NCI-H774 (cell line): ENCODE data around the gene WDR26.
"Not testable (repeated sequence)": the region's sequence is repeated elsewhere in the genome, so short reads cannot be mapped to it uniquely, and the experiment has no call there.

ENCODE experiments used
- DNase-seq: peaks from one replicate; lab custom pipeline; 2025; lab: John Stamatoyannopoulos, UW

WDR26 gene

DNA sequence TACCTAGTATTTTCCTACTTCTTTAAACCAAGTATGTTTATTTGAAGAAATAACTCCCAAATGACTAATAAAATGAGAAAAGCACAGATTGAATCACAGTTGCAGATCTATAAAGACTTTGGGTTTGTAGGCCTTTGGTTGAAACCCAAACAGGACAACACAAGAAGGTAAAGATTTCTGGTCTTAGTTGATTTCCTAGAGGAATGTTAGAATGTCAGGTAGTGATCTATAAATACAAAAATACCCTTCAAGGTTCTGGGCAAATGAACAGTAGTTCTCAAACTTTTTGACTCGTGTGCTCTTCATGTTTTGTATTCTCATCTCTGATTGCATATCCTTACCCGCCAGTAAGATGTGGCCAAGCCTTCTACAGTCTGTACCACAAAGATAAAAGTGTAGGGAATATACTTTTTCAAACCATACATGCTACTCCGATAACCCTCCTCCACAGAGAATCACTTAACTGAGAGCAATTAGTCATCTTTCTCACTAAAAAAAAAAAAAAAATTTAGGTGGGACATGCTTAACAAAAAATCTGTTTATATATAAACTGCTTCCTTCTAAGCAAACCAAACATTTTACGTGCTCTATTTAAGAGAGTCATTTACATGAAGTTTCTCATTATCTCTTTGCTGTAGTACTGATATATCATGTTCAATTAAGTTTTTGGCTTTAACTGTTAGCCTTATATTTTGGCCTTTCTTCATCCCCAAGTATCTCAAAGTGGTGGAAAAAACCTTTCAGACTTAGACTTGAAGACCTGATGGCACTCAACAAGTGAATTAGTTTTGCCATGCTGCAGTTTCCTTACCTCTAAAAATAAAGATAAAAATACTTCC is 42.0 kb downstream of the WDR26 start:
- DNase-seq = no peak

DNA sequence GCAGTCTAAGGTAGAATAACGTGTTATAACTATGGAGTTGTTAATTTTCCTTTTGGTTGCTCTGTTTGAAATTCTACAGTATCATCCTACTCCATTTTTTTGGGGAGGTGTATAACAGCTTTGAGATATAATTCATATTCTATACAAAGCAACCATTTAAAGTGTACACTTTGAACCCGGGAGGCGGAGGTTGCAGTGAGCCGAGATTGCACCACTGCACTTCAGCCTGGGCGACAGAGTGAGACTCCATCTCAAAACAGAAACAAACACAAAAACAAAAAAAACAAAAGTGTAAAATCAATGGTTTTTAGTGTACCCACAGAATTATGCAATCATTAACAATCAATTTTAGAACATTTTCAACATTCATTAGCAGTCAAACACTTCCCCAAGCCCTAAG is 44.1 kb downstream of the WDR26 start:
- no peak for DNase-seq

DNA sequence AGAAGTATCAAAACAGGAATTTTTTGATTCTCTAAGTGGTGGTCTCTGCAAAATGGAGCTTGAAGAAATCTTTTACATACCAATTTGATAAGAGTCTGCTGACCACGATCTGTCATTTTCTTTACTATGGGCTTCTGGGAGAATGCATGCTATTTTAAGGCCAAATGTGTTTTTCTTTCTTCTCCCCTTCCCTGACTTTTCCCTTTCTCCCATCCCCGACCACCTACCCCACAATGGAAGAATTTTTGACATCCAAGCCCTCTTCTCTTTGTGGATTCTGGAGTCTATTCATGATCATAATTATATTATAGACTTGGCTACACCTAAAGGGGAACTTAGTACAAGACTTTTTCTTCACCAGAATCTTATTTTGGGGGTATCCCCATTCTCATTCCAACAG is 46.7 kb downstream of the WDR26 start:
- no peak for DNase-seq

DNA sequence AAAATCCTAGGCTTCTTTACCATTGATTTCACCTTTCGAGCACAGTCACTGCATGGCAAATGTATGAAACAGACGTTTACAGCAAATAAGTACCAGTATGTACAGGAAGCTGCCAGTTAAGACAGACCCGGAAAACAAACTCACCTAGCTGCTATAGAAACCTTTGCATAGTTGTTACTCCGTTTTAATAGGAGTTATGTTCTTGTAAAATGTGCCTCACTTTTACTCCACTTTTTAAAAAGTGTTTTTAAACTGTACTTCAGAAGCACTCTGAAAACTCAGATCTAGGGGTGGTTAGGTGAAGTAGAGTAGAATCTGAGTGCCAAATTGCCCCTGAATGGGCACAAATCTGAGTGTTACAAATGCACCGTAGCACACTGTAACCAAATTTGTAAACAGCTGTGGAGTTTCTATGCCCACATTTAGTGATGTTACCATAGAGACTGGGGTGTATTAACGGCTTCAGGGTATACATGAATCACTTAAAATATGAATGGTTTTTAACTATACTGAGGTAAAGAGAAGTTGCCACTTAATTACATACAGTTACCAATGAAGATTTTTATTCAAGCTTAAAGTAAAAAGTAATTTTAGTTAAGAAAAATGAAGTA is 47.2 kb downstream of the WDR26 start:
- DNase-seq = no peak

DNA sequence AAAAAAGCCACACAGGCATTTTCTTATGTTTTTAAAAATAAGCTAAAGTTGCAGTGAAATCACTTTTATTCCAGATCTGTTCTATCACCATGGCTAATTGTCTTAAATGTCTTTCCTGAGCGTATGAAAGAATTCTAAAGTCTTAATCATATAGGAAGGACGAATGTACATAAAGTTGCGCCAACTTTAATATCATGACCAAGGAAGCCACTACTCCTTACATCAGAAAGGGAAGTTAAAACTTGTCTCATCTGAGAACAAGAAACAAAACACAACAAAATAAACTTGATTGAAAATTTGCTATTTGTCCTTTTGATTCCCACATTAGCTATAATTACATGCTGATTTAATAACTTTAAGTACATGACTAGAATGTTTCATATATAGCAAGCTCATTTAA is 51.4 kb downstream of the WDR26 start:
- no peak for DNase-seq

DNA sequence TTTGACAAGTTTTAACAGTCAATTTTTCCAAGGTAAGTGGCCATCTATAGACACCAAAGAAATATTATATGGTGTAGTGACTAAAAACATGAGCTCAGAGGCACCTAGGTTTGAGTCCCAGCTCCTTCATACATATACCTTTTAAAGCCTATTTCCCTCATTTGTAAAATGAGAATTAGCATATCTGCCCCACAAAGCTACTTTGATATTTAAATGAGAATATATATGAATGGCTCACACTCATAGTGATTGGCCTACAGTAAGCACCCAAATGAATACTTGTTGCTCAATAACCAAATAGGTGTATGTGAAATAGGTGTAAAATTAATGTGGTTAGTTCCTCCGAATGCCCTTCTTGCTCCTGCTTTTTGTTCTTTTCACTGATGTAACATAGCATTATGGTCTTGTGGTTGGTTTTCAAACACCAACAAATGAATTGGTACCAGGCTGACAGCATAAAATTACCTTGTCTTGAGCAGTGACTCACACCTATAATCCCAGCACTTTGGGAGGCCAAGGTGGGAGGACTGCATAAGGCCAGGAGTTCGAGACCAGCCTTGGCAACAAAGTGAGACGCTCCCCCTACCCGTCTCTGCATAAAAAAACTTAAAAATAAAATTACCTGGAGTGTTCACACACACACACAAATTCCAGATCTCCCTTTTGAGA is 52.6 kb downstream of the WDR26 start:
- DNase-seq = no peak

DNA sequence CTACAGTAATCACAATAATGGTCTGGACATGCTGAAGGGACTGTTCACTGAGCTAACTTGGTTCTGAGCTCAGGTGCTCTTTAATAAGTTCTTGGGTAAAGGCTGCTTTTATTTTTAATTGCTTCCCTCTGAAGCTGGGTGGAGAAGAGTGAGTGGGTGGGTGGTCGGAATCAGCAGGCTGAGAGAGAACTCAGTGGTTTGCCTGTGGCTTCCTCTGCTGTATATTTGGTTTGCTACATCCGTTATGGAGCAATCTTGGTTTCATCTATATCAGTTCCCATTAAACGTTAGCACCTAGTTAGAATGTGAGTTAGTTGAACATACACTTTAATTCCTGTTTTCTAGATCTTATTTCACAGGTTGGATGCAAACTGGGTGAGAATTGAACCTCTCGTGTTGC is 54.6 kb downstream of the WDR26 start:
- no peak for DNase-seq

DNA sequence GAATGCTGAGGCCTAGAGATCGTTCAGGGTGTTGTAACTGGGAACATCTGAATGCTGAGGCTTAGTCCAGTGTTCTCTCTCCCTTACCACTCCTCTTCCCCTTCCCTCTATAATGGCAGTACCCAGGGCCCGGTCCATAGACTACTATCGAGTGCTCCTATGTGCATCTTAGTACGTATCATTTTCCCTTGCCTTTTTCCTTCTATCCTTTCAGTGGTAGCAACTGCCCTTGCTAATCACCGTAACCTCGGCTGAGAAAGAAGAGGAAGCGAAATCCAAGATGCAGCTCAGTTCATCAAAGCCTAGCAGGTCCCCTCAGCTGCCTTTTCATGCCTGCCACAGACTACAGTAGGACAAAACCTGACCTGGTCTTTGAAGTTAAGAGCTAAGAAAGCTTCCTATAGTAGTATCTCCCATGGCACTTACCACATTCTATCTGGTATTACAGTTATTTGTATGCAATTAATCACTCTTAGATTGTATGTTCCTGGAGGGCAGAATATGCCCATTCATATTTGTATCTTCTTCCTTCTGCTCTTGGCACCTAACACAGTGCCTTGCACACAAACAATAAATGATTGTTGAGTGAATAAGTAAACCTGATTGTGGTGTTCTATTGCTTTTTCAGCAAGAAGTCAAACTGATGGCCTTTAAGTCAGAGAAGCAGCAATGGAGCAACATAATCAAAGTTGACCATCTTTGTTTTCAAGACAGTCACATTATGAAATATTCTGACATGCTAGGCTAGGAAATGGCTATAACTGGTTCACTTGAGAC is 55.6 kb downstream of the WDR26 start:
- DNase-seq = no peak

DNA sequence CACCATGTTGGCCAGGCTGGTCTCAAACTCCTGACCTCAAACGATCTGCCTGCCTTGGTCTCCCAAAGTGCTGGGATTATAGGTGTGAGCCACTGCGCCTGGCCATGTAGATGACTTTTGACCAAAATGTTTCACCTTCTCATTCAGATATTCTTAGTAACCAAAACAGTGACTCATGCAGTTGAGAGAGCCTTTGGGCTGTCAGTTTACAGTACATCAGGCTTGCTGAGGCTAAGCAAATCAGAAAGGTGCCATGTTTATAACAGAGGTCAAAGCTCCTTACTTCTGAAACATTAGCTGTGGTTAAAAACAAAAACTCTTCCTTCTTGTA is 57.0 kb downstream of the WDR26 start:
- no peak for DNase-seq

DNA sequence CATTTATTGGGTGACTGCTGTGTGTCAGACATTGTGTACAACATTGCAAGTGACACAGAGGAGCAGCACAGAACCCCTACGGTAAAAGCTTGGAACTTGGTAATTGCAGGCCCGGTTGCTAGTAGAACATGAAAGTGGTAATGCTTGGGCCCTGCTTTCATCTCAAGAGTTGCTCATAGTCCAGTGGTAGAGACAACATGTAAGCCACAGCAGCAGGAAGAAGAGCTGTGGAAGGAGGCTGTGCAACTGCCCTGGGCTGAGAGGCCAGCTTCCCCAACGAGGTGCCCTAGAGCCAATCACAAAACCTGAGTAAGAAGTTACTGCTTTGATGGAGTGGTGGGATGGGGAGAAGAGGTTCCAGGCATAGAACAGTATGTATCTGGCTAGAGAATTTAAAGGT is 59.5 kb downstream of the WDR26 start:
- DNase-seq = no peak

DNA sequence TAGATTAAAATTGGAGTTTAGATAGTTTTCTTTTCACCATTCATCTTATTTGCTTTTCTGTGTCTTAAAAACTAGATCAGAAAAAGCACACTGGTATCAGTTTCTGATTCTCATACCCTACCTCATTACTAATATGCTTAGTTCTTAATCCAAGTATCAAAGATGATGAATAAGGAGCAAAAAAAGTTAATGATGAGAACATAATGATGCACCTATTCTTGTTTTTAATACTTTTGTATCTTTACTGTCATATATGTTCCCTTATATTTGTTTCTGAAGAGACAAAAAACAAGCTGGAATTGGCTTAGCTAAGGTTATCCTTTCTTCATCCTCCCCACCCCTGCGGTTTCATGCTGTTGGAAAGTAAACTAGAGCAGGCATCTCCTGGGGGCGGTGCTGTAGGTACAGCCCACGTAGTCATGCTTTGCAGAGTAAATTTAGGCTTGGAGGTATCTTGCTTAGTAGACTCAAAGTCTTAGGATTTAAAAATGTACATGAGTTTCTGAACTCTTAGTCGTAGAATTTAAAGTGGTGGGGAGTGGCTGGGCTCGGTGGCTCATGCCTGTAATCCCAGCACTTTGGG is 61.5 kb downstream of the WDR26 start:
- no peak for DNase-seq

DNA sequence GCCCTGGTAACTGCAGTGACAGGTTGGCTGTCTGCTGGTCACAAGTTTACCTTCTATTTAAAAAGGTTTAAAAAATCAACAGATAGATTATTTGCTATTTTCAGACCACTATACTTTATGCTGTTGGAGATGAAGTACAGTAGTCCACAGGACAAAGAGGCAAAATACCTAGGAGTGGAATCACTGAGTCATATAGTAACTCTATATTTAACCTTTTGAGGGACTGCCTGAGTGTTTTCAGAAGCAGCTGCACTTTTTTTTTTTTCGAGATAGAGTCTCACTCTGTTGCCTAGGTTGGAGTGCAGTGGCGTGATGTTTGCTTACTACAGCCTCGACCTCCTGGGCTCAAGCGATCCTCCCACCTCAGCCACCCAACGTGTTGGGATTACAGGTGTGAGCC is 66.2 kb downstream of the WDR26 start:
- DNase-seq = no peak

DNA sequence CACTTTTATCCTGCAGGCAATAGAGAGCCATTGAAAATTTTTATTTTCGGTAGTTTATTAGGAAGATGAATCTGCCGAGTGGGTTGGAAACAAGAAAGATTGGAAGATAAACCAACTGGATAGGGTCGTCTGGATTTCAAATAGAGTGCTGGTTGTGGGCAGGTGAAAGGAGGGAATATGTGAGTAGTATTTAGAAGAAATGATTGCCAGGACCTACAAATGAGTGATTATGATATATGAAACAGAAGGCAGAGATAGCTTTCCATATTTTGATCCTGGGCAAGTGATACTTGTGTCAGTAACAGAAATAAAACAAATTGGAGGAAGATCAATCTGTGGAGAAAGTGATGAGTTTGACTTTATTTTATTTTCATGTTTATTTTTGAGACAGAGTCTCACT is 75.4 kb downstream of the WDR26 start:
- DNase-seq = no peak

DNA sequence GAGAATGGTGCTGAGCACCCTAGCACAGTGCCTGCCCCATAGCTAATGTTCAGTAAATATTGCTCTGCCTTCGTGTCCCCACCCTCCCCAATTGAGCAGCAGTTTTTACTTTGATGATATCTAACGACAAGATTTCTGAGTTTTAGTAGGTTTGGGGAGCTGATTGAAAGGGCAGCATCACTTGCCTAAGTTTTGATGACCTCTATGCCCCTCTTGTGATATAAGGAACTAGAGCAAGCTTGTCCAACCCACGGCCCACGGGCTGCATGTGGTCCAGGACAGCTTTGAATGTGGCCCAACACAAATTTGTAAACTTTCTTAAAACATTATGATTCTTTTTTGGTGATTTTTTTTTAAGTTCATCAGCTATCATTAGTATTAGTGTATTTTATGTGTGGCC is 76.4 kb downstream of the WDR26 start:
- no peak for DNase-seq

DNA sequence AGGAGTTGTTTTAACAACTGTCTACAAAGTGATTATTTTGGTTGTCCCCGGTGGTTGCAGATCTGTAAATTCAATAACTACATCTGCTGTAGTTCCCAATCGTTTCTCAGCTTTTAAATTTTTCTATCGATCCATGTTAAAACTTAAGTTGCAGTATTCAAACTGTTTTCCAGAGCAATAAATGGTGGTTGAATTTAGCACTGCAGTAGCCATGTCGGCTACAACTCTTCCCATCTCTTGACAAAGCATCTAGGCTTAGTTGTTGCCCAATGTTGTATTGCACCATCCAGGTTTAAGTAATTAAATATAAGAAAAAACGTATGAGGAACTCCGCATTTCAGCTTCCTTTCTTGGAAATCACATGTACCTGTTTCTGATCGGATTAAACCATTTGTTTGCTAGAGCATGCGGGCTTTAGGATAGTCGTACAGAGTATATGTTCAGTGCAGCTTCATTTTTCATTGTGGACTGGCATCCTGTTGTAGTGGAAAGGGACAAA is 76.9 kb downstream of the WDR26 start:
- DNase-seq = no peak

DNA sequence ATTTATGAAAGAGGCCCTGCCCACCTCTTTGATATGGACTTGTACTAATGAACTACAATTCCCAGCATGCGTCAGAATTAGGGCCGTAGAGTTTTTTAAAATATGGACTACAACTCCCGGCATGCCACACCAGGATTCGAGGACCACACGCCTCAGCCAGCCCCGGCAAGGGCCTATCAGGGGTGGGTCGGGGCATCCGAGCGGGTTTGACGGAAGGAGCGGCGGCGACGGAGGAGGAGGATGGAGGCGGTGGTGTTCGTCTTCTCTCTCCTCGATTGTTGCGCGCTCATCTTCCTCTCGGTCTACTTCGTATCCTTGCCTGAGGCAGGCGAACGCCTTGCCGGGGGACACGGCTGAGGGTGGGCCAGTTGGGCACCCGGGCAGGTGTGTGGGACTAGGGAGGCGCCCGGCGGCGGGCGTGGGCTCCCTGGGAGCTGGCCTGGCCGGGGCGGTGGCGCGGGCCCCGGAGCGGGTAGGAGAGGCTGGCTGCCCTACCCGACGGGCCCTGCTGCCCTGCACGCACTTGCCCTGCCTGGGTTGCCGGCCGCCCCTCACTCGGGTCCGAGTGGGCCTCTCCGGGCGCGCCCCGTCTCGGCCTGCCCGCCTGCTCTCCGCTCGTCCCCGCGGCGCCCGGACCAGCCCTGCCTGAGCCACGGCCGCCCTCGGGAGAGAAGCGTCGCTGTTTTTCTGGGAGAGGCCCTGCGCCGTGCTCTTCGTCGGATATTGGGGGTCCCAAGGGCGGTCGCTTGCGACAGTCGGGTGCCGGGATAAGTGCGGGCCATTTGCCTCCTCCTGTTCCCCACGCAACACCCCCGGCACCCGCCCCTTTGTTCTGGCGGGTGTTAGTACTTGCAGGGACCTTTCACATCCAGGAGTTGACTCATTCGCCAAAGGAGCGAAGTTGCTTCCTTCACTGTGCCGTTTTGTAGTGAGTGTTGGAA is 77.6 kb downstream of the WDR26 start, which contains the start of gene CNIH4:
Gene CNIH4, plus strand, starts transcription at position 195 of the 941 bp plus-strand sequence. Its CDS starts 46 bp downstream, at position 241.
- peak; percentile 94 for DNase-seq

DNA sequence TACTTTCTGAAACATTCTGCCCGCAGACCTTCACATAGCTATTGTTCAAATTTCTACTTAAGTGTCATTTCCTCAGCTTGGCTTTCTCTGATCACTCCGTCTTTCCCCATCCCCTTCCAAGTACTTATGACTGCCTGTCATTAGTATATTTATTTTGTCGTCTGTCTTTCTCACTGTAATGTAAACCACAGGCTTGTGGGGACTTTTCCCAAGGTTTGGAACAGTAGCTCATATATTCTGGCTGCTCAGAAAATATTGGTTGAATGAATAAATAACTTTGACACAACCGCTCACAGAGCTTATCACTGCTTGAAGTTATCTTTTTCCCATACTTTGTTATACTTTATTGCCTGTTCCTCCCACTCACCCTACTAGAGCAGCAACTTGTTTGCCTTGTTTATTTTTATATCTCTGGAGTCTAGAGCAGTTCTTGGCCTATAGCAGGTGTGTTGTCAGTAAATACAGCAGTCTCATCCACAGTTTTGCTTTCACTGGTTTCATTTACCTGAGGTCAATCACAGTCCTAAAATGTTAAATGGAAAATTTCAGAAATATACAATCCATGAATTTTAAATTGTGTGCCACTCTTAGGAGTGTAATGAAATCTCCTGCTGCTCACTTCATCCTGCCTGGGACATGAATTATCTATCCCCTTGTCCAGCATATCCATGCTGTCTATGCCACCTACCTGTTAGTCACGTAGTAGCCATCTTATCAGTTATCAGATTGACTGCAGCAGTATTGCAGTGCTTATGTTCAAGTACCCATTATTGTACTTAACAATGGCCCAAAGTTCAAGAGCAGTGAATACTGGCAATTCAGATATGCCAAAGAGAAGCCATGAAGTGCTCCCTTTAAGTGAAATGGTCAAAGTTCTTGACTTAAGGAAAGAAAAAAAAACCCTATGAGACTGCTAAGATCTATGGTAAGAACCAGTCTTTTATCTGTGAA is 80.3 kb downstream of the WDR26 start:
- no peak for DNase-seq

DNA sequence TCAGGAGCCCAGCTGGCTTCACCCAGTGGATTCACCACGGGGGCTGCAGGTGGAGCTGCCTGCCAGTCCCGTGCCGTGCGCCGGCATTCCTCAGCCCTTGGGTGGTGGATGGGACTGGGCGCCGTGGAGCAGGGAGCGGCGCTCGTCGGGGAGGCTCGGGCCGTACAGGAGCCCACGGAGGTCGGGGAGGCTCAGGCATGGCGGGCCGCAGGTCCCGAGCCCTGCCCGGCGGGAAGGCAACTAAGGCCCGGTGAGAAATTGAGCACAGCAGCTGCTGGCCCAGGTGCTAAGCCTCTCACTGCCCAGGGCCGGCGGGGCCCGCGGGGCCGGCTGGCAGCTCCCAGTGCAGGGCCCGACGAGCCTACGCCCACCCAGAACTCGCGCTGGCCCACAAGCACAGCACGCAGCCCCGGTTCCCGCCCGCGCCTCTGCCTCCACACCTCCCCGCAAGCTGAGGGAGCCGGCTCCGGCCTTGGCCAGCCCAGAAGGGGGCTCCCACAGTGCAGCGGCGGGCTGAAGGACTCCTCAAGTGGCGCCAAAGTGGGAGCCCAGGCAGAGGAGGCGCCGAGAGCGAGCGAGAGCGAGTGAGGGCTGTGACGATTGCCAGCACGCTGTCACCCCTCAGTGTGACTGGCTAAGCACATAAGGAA is 82.0 kb downstream of the WDR26 start:
- DNase-seq = not testable (repeated sequence)

DNA sequence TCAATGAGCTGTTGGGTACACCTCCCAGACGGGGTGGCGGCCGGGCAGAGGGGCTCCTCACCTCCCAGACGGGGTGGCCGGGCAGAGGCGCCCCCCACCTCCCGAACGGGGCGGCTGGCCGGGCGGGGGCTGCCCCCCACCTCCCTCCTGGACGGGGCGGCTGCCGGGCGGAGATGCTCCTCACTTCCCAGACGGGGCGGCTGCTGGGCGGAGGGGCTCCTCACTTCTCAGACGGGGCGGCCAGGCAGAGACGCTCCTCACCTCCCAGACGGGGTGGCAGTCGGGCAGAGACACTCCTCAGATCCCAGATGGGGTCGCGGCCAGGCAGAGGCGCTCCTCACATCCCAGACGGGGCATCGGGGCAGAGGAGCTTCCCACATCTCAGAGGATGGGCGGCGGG is 84.9 kb downstream of the WDR26 start:
- not testable (repeated sequence) for DNase-seq
